Occipital lobe (tissue), 1 donor: ENCODE measurements around the gene MMP27. TPM values are rescaled to one million over a fixed set of nuclear protein-coding genes. Genes with fewer than 3 reads are reported as not detected.

ENCODE experiments used
- total RNA-seq: library from RNA; depleted of rRNA; stranded (reverse); fragments of >200 nt; gene quantifications from one replicate; pipeline ENCODE4 v1.2.3, GENCODE V29; 2014

MMP27 gene
- total RNA-seq, 1 donor from 2014 or later = not detected

Other genes starting within 250 kb of the MMP27 start
- gene MMP7, start 175.0 kb downstream of the MMP27 start, total RNA-seq = 0.47 TPM
- gene MMP20, start 80.4 kb downstream of the MMP27 start, total RNA-seq = not detected
- gene MMP8, start 19.2 kb upstream of the MMP27 start, total RNA-seq = 0.16 TPM
- gene MMP10, start 74.9 kb upstream of the MMP27 start, total RNA-seq = not detected
- not detected for gene MMP1, start 92.4 kb upstream of the MMP27 start, total RNA-seq
- gene MMP3, start 137.8 kb upstream of the MMP27 start, total RNA-seq = not detected
- not detected for gene MMP12, start 169.2 kb upstream of the MMP27 start, total RNA-seq
- gene MMP13, start 250.0 kb upstream of the MMP27 start, total RNA-seq = not detected